H1 (cell line): ENCODE results near the gene CGN. TPM values are rescaled to one million over a fixed set of nuclear protein-coding genes. Genes with fewer than 3 reads are reported as not detected.

ENCODE experiments used
- CTCF ChIA-PET: fragments of 300-600 bp; sonication (Branson Sonifier 250); formaldehyde crosslinking; loops from one replicate; lab custom pipeline; 2021; ENCODE audit not compliant: partially characterized antibody; lab: Charles Lee
- POLR2A ChIA-PET: fragments of 300-600 bp; sonication (Branson Sonifier 250); formaldehyde crosslinking; loops from one replicate; lab custom pipeline; 2021; ENCODE audit warnings: inconsistent platforms; ENCODE audit not compliant: partially characterized antibody; lab: Charles Lee
- DNase-seq, 2 experiments: peaks; one replicate each; pipeline versions ENCODE4 v3.0.0 to v3.0.0-alpha.2; 2010 to 2022; ENCODE audit warnings: low spot score in 2 of 2, low read depth in 1 of 2, mixed read lengths in 1 of 2
- FAIRE-seq: peaks from 2 replicates; lab custom pipeline; 2011; peaks lifted over from hg19 to GRCh38; lab: Jason Lieb, UNC
- H2AFZ ChIP-seq: 2 replicates; pipeline ENCODE4 v1.8.1; 2012; ENCODE audit warnings: low read length, inconsistent platforms
- H2AK5ac ChIP-seq: 2 replicates; pipeline ENCODE4 v1.6.1; 2013; ENCODE audit warnings: low read depth, low read length
- H2BK120ac ChIP-seq: replicated peaks from 2 replicates; pipeline ENCODE3; 2013; ENCODE audit warnings: low read depth, low read length, inconsistent platforms
- H2BK12ac ChIP-seq: 2 replicates; pipeline ENCODE4 v1.6.1; 2013; ENCODE audit warnings: low read depth, low read length
- H2BK15ac ChIP-seq: 2 replicates; pipeline ENCODE4 v1.6.1; 2013; ENCODE audit warnings: low read length
- H2BK20ac ChIP-seq: 2 replicates; pipeline ENCODE4 v1.6.1; 2013; ENCODE audit warnings: low read length
- H2BK5ac ChIP-seq: 2 replicates; pipeline ENCODE4 v1.6.1; 2013; ENCODE audit warnings: low read depth, low read length
- H3K14ac ChIP-seq: 2 replicates; pipeline ENCODE4 v1.6.1; 2013; ENCODE audit warnings: inconsistent platforms; ENCODE audit not compliant: insufficient read length
- H3K18ac ChIP-seq: 2 replicates; pipeline ENCODE4 v1.6.1; 2013; ENCODE audit warnings: low read length; ENCODE audit errors: extremely low read depth
- H3K23ac ChIP-seq: 2 replicates; pipeline ENCODE4 v1.6.1; 2013; ENCODE audit warnings: inconsistent platforms; ENCODE audit not compliant: insufficient read length
- H3K23me2 ChIP-seq: 2 replicates; pipeline ENCODE4 v1.6.1; 2013; ENCODE audit warnings: low read depth, low read length
- H3K27ac ChIP-seq: 2 replicates; pipeline ENCODE4 v1.6.1; 2011; ENCODE audit warnings: low read depth, low read length, inconsistent platforms
- H3K27me3 ChIP-seq, 4 experiments: replicated peaks in 1 of 4; 1 replicate in 1 of 4; 2 replicates in 3 of 4; pipeline versions ENCODE4 v1.6.1 to v1.8.1; 2011 to 2013; ENCODE audit warnings: low read length in 3 of 4, mild to moderate bottlenecking in 3 of 4, inconsistent platforms in 2 of 4, mixed read lengths in 2 of 4, moderate library complexity in 1 of 4; ENCODE audit not compliant: control insufficient read depth in 3 of 4, insufficient read depth in 3 of 4; ENCODE audit errors: extremely low read depth in 1 of 4
- H3K36me3 ChIP-seq, 4 experiments: 2 replicates each; pipeline versions ENCODE4 v1.6.1 to v1.8.1; 2011 to 2013; ENCODE audit warnings: mild to moderate bottlenecking in 4 of 4, low read length in 3 of 4, moderate library complexity in 2 of 4, control low read depth in 1 of 4, inconsistent platforms in 1 of 4; ENCODE audit not compliant: insufficient read depth in 4 of 4, control insufficient read depth in 2 of 4
- H3K4ac ChIP-seq: replicated peaks from 2 replicates; pipeline ENCODE3; 2013; ENCODE audit warnings: low read length, low read depth, mixed read lengths, inconsistent platforms; ENCODE audit not compliant: insufficient read length
- H3K4me1 ChIP-seq, 4 experiments: replicated peaks in 1 of 4; 1 replicate in 1 of 4; 2 replicates in 3 of 4; pipeline versions ENCODE4 v1.6.1 to v1.8.1; 2011 to 2013; ENCODE audit warnings: low read length in 3 of 4, inconsistent platforms in 2 of 4, mixed read lengths in 1 of 4; ENCODE audit not compliant: insufficient read depth in 4 of 4, control insufficient read depth in 3 of 4
- H3K4me2 ChIP-seq, 2 experiments: 2 replicates each; pipeline versions ENCODE4 v1.6.1 to v1.8.1; 2011 to 2013; ENCODE audit warnings: low read depth in 2 of 2, low read length in 2 of 2, control low read depth in 1 of 2, inconsistent platforms in 1 of 2, mild to moderate bottlenecking in 1 of 2; ENCODE audit not compliant: insufficient read depth in 1 of 2
- H3K4me3 ChIP-seq, 4 experiments: fragments of 200-600, 300-600 bp in 1 of 4; sonication (generic), shearing (Covaris generic), sonication (Bioruptor Twin) in 1 of 4; 2 replicates each; pipeline versions ENCODE4 v1.5.1 to v1.8.1; 2011 to 2016; ENCODE audit warnings: low read length in 4 of 4, low read depth in 3 of 4, control low read depth in 2 of 4, inconsistent platforms in 2 of 4, mild to moderate bottlenecking in 2 of 4, mixed read lengths in 1 of 4, moderate library complexity in 1 of 4; ENCODE audit not compliant: insufficient read depth in 2 of 4; ENCODE audit errors: extremely low read depth in 1 of 4
- H3K56ac ChIP-seq: replicated peaks from 2 replicates; pipeline ENCODE3; 2013; ENCODE audit warnings: low read depth, mild to moderate bottlenecking, mixed read lengths, low read length, inconsistent platforms; ENCODE audit not compliant: insufficient read length
- H3K79me1 ChIP-seq: 2 replicates; pipeline ENCODE4 v1.6.1; 2013; ENCODE audit warnings: low read depth, low read length, control low read depth
- H3K79me2 ChIP-seq, 2 experiments: 2 replicates each; pipeline versions ENCODE4 v1.6.1 to v1.8.1; 2012 to 2013; ENCODE audit warnings: low read length in 2 of 2, mild to moderate bottlenecking in 2 of 2, inconsistent platforms in 1 of 2; ENCODE audit not compliant: insufficient read depth in 2 of 2, control insufficient read depth in 1 of 2
- H3K9ac ChIP-seq, 4 experiments: replicated peaks in 1 of 4; 1 replicate in 1 of 4; 2 replicates in 3 of 4; pipeline versions ENCODE4 v1.6.1 to v1.8.1; 2011 to 2013; ENCODE audit warnings: low read depth in 3 of 4, low read length in 3 of 4, control low read depth in 2 of 4, mild to moderate bottlenecking in 2 of 4, moderate library complexity in 2 of 4, inconsistent platforms in 1 of 4; ENCODE audit errors: extremely low read depth in 1 of 4
- H3K9me3 ChIP-seq, 2 experiments: 2 replicates each; pipeline versions ENCODE4 v1.6.1 to v1.8.1; 2012 to 2013; ENCODE audit warnings: mild to moderate bottlenecking in 2 of 2, moderate library complexity in 2 of 2, control low read depth in 1 of 2, inconsistent platforms in 1 of 2, low read depth in 1 of 2, low read length in 1 of 2, mixed read lengths in 1 of 2; ENCODE audit not compliant: insufficient read depth in 2 of 2
- H4K20me1 ChIP-seq, 2 experiments: replicated peaks in 1 of 2; 2 replicates each; pipeline versions ENCODE3 to v1.8.1; 2011 to 2013; ENCODE audit warnings: inconsistent platforms in 2 of 2, low read length in 2 of 2, mild to moderate bottlenecking in 1 of 2; ENCODE audit not compliant: insufficient read depth in 2 of 2, control insufficient read depth in 1 of 2
- H4K5ac ChIP-seq: 2 replicates; pipeline ENCODE4 v1.6.1; 2013; ENCODE audit warnings: low read length, low read depth, mixed read lengths, inconsistent platforms; ENCODE audit not compliant: insufficient read length
- H4K8ac ChIP-seq: 2 replicates; pipeline ENCODE4 v1.8.0; 2013; ENCODE audit warnings: mild to moderate bottlenecking, moderate library complexity, low read length, inconsistent platforms; ENCODE audit not compliant: insufficient read depth; ENCODE audit errors: extremely low read depth
- H4K91ac ChIP-seq: replicated peaks from 2 replicates; pipeline ENCODE3; 2013; ENCODE audit warnings: low read length, mixed read lengths, inconsistent platforms; ENCODE audit not compliant: insufficient read length
- BACH1 ChIP-seq: IDR thresholded peaks from 2 replicates; pipeline ENCODE4 v1.6.1; 2012; ENCODE audit warnings: low read length, improper control_type of control experiment
- JUN ChIP-seq: IDR thresholded peaks from 2 replicates; pipeline ENCODE4 v1.6.1; 2011; ENCODE audit warnings: low read depth, mild to moderate bottlenecking, improper control_type of control experiment, low read length
- RAD21 ChIP-seq, 2 experiments: IDR thresholded peaks in 1 of 2; conservative IDR thresholded peaks in 1 of 2; 2 replicates each; pipeline ENCODE4 v1.6.1; 2011; ENCODE audit warnings: low read depth in 2 of 2, low read length in 2 of 2, improper control_type of control experiment in 1 of 2, inconsistent platforms in 1 of 2, mild to moderate bottlenecking in 1 of 2, moderate library complexity in 1 of 2
- YY1 ChIP-seq: IDR thresholded peaks from 2 replicates; pipeline ENCODE4 v1.6.1; 2011; ENCODE audit warnings: low read depth, mild to moderate bottlenecking, low read length
- WGBS, 2 experiments: shearing (Covaris generic) in 1 of 2; methylation state at CpG; one replicate each; pipeline versions ENCODE4 v1.1.6 to v1.1.7; 2013 to 2015; ENCODE audit warnings: low lambda C conversion rate in 2 of 2, mixed read lengths in 2 of 2, inconsistent platforms in 1 of 2, low coverage in 1 of 2, missing lambda C conversion rate in 1 of 2; ENCODE audit not compliant: insufficient replicate concordance in 2 of 2, insufficient coverage in 1 of 2, insufficient read length in 1 of 2; ENCODE audit errors: extremely low coverage in 1 of 2, missing lambda C conversion rate in 1 of 2; 5-methylcytosine and 5-hydroxymethylcytosine counted together
- polyA plus RNA-seq, 7 experiments: library from polyadenylated mRNA; depleted of rRNA in 3 of 7; stranded (reverse) in 5 of 7; unstranded in 2 of 7; fragments of >200 nt in 5 of 7; fragments of 200-250 nt in 2 of 7; gene quantifications; 1 replicate in 5 of 7; 2 replicates in 1 of 7; 4 replicates in 1 of 7; pipeline versions ENCODE4 v1.2.1 to v1.2.3, GENCODE V29; 2011 to 2013; ENCODE audit warnings: missing spikeins in 2 of 7, mixed read lengths in 2 of 7
- total RNA-seq: library from RNA; stranded (reverse); fragmentation: NEBNext Ultra II Directional; extraction: Animal tissue kit (Norgen Biotek cat#: 25700); gene quantifications from 2 replicates; pipeline ENCODE4 v1.2.1, GENCODE V29; 2021
- TF ChIP-seq, protein P1 (sequence below), 3 experiments: IDR thresholded peaks; 1 replicate in 2 of 3; 2 replicates in 1 of 3; pipeline versions ENCODE4 v1.5.1 to v1.6.1; 2011; ENCODE audit warnings: low read length in 3 of 3, mild to moderate bottlenecking in 3 of 3, inconsistent platforms in 2 of 3, low read depth in 1 of 3, moderate library complexity in 1 of 3; ENCODE audit not compliant: insufficient read depth in 1 of 3; ENCODE audit errors: control extremely low read depth in 1 of 3

CGN gene
- total and polyA plus RNA-seq, 2 of the 8 experiments (the other 6 are each of a cell fraction or from before 2014, with no cell fraction given) = 15.9 to 52.7 TPM

DNA sequence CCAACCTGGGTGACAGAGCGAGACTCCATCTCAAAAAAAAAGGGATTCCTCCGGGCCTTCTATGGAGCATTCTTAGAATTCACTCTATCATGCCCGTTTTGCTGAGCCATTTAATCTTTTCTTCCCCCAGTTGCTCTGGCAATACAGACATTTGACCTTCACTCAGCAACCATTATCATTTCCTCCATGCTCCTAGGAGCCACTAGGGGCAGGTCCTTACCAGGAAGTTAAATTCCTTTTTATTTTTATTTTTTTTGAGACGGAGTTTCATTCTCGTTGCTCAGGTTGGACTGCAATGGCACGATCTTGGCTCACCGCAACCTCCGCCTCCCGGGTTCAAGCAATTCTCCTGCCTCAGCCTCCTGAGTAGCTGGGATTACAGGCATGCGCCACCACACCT, 9.7 kb upstream of the CGN start:
- no peak overlapping the region for H3K56ac ChIP-seq
- no peak overlapping the region for H3K18ac ChIP-seq
- no peaks in the 10 kb centered on the region for H3K79me2 ChIP-seq
- no peak overlapping the region for H3K4me2 ChIP-seq
- H4K8ac ChIP-seq = no peak overlapping the region
- TF ChIP-seq JUN (no peak), YY1 (0 out of 2 replicates have a peak, but pooled peaks have one; percentile 31), BACH1 (no peak), RAD21 (IDR thresholded peaks at IDR 0.05 in 1 of 2, conservative IDR thresholded peaks at IDR 0.05 in 1 of 2; ENCODE audit: low read depth in 2 of 2, low read length in 2 of 2) (peak; percentile 1 to 40; a peak in 2 of 4 replicates)
- TF ChIP-seq, protein P1, sequence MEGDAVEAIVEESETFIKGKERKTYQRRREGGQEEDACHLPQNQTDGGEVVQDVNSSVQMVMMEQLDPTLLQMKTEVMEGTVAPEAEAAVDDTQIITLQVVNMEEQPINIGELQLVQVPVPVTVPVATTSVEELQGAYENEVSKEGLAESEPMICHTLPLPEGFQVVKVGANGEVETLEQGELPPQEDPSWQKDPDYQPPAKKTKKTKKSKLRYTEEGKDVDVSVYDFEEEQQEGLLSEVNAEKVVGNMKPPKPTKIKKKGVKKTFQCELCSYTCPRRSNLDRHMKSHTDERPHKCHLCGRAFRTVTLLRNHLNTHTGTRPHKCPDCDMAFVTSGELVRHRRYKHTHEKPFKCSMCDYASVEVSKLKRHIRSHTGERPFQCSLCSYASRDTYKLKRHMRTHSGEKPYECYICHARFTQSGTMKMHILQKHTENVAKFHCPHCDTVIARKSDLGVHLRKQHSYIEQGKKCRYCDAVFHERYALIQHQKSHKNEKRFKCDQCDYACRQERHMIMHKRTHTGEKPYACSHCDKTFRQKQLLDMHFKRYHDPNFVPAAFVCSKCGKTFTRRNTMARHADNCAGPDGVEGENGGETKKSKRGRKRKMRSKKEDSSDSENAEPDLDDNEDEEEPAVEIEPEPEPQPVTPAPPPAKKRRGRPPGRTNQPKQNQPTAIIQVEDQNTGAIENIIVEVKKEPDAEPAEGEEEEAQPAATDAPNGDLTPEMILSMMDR (IDR thresholded peaks at IDR 0.05; ENCODE audit: control extremely low read depth in 1 of 3, insufficient read depth in 1 of 3, low read depth in 1 of 3, low read length in 3 of 3) = peak in 2 of 3 experiments; percentile 23 to 45; a peak in 2 of 4 replicates
- H3K4ac ChIP-seq = no peak overlapping the region
- no peaks in the 10 kb centered on the region for H3K36me3 ChIP-seq
- DNase-seq (no peak), FAIRE-seq (no peak)
- H3K9me3 ChIP-seq = no peaks in the 10 kb centered on the region
- H3K79me1 ChIP-seq = no peaks in the 10 kb centered on the region
- H2AK5ac ChIP-seq = no peak overlapping the region
- H3K4me1 ChIP-seq = no peaks in the 10 kb centered on the region
- H2BK12ac ChIP-seq = no peak overlapping the region
- no peak overlapping the region for H3K14ac ChIP-seq
- no peak overlapping the region for H2BK15ac ChIP-seq
- no peaks in the 10 kb centered on the region for H3K23me2 ChIP-seq
- ChIA-PET CTCF (interaction anchor here (1.0 to 2.2 kb wide), 7 partner anchors 8 to 57 kb away, joined by 3 to 8 read pairs (median 3); no protein-coding TSS in a partner anchor), POLR2A (interaction anchor here (4.6 kb wide), 1 partner anchor 12 kb away, joined by 34 read pairs; the partner anchor contains the start of gene CGN)
- 84% methylated on average over 10 of the region's 10 CpGs; no CpG with 5 or more reads in 1 of the 2 experiments for WGBS, 2 experiments
- H4K91ac ChIP-seq = no peak overlapping the region
- no peak overlapping the region for H3K23ac ChIP-seq
- no peak overlapping the region for H2BK120ac ChIP-seq
- H3K27ac ChIP-seq = no peak overlapping the region
- no peak overlapping the region for H3K4me3 ChIP-seq
- no peak overlapping the region for H2BK20ac ChIP-seq
- H2BK5ac ChIP-seq = no peak overlapping the region
- H2AFZ ChIP-seq = 0 out of 2 replicates have a peak overlapping the region, but pooled peaks have one; percentile 53
- H4K5ac ChIP-seq = no peak overlapping the region
- H3K27me3 ChIP-seq = no peaks in the 10 kb centered on the region
- H3K9ac ChIP-seq = no peak overlapping the region
- no peaks in the 10 kb centered on the region for H4K20me1 ChIP-seq
